H1 (cell line): ENCODE measurements around the gene GJA5. TPM values are rescaled to one million over a fixed set of nuclear protein-coding genes. Genes with fewer than 3 reads are reported as not detected.

ENCODE experiments used
- CTCF ChIA-PET: fragments of 300-600 bp; sonication (Branson Sonifier 250); formaldehyde crosslinking; loops from one replicate; lab custom pipeline; 2021; ENCODE audit not compliant: partially characterized antibody; lab: Charles Lee
- POLR2A ChIA-PET: fragments of 300-600 bp; sonication (Branson Sonifier 250); formaldehyde crosslinking; loops from one replicate; lab custom pipeline; 2021; ENCODE audit warnings: inconsistent platforms; ENCODE audit not compliant: partially characterized antibody; lab: Charles Lee
- DNase-seq, 2 experiments: peaks; one replicate each; pipeline versions ENCODE4 v3.0.0 to v3.0.0-alpha.2; 2010 to 2022; ENCODE audit warnings: low spot score in 2 of 2, low read depth in 1 of 2, mixed read lengths in 1 of 2
- FAIRE-seq: peaks from 2 replicates; lab custom pipeline; 2011; peaks lifted over from hg19 to GRCh38; lab: Jason Lieb, UNC
- H2AFZ ChIP-seq: 2 replicates; pipeline ENCODE4 v1.8.1; 2012; ENCODE audit warnings: low read length, inconsistent platforms
- H2AK5ac ChIP-seq: 2 replicates; pipeline ENCODE4 v1.6.1; 2013; ENCODE audit warnings: low read depth, low read length
- H2BK120ac ChIP-seq: replicated peaks from 2 replicates; pipeline ENCODE3; 2013; ENCODE audit warnings: low read depth, low read length, inconsistent platforms
- H2BK12ac ChIP-seq: 2 replicates; pipeline ENCODE4 v1.6.1; 2013; ENCODE audit warnings: low read depth, low read length
- H2BK15ac ChIP-seq: 2 replicates; pipeline ENCODE4 v1.6.1; 2013; ENCODE audit warnings: low read length
- H2BK20ac ChIP-seq: 2 replicates; pipeline ENCODE4 v1.6.1; 2013; ENCODE audit warnings: low read length
- H2BK5ac ChIP-seq: 2 replicates; pipeline ENCODE4 v1.6.1; 2013; ENCODE audit warnings: low read depth, low read length
- H3K14ac ChIP-seq: 2 replicates; pipeline ENCODE4 v1.6.1; 2013; ENCODE audit warnings: inconsistent platforms; ENCODE audit not compliant: insufficient read length
- H3K18ac ChIP-seq: 2 replicates; pipeline ENCODE4 v1.6.1; 2013; ENCODE audit warnings: low read length; ENCODE audit errors: extremely low read depth
- H3K23ac ChIP-seq: 2 replicates; pipeline ENCODE4 v1.6.1; 2013; ENCODE audit warnings: inconsistent platforms; ENCODE audit not compliant: insufficient read length
- H3K23me2 ChIP-seq: 2 replicates; pipeline ENCODE4 v1.6.1; 2013; ENCODE audit warnings: low read depth, low read length
- H3K27ac ChIP-seq: 2 replicates; pipeline ENCODE4 v1.6.1; 2011; ENCODE audit warnings: low read depth, low read length, inconsistent platforms
- H3K27me3 ChIP-seq, 4 experiments: replicated peaks in 1 of 4; 1 replicate in 1 of 4; 2 replicates in 3 of 4; pipeline versions ENCODE4 v1.6.1 to v1.8.1; 2011 to 2013; ENCODE audit warnings: low read length in 3 of 4, mild to moderate bottlenecking in 3 of 4, inconsistent platforms in 2 of 4, mixed read lengths in 2 of 4, moderate library complexity in 1 of 4; ENCODE audit not compliant: control insufficient read depth in 3 of 4, insufficient read depth in 3 of 4; ENCODE audit errors: extremely low read depth in 1 of 4
- H3K36me3 ChIP-seq, 4 experiments: 2 replicates each; pipeline versions ENCODE4 v1.6.1 to v1.8.1; 2011 to 2013; ENCODE audit warnings: mild to moderate bottlenecking in 4 of 4, low read length in 3 of 4, moderate library complexity in 2 of 4, control low read depth in 1 of 4, inconsistent platforms in 1 of 4; ENCODE audit not compliant: insufficient read depth in 4 of 4, control insufficient read depth in 2 of 4
- H3K4ac ChIP-seq: replicated peaks from 2 replicates; pipeline ENCODE3; 2013; ENCODE audit warnings: low read length, low read depth, mixed read lengths, inconsistent platforms; ENCODE audit not compliant: insufficient read length
- H3K4me1 ChIP-seq, 4 experiments: replicated peaks in 1 of 4; 1 replicate in 1 of 4; 2 replicates in 3 of 4; pipeline versions ENCODE4 v1.6.1 to v1.8.1; 2011 to 2013; ENCODE audit warnings: low read length in 3 of 4, inconsistent platforms in 2 of 4, mixed read lengths in 1 of 4; ENCODE audit not compliant: insufficient read depth in 4 of 4, control insufficient read depth in 3 of 4
- H3K4me2 ChIP-seq, 2 experiments: 2 replicates each; pipeline versions ENCODE4 v1.6.1 to v1.8.1; 2011 to 2013; ENCODE audit warnings: low read depth in 2 of 2, low read length in 2 of 2, control low read depth in 1 of 2, inconsistent platforms in 1 of 2, mild to moderate bottlenecking in 1 of 2; ENCODE audit not compliant: insufficient read depth in 1 of 2
- H3K4me3 ChIP-seq, 4 experiments: fragments of 200-600, 300-600 bp in 1 of 4; sonication (generic), shearing (Covaris generic), sonication (Bioruptor Twin) in 1 of 4; 2 replicates each; pipeline versions ENCODE4 v1.5.1 to v1.8.1; 2011 to 2016; ENCODE audit warnings: low read length in 4 of 4, low read depth in 3 of 4, control low read depth in 2 of 4, inconsistent platforms in 2 of 4, mild to moderate bottlenecking in 2 of 4, mixed read lengths in 1 of 4, moderate library complexity in 1 of 4; ENCODE audit not compliant: insufficient read depth in 2 of 4; ENCODE audit errors: extremely low read depth in 1 of 4
- H3K56ac ChIP-seq: replicated peaks from 2 replicates; pipeline ENCODE3; 2013; ENCODE audit warnings: low read depth, mild to moderate bottlenecking, mixed read lengths, low read length, inconsistent platforms; ENCODE audit not compliant: insufficient read length
- H3K79me1 ChIP-seq: 2 replicates; pipeline ENCODE4 v1.6.1; 2013; ENCODE audit warnings: low read depth, low read length, control low read depth
- H3K79me2 ChIP-seq, 2 experiments: 2 replicates each; pipeline versions ENCODE4 v1.6.1 to v1.8.1; 2012 to 2013; ENCODE audit warnings: low read length in 2 of 2, mild to moderate bottlenecking in 2 of 2, inconsistent platforms in 1 of 2; ENCODE audit not compliant: insufficient read depth in 2 of 2, control insufficient read depth in 1 of 2
- H3K9ac ChIP-seq, 4 experiments: replicated peaks in 1 of 4; 1 replicate in 1 of 4; 2 replicates in 3 of 4; pipeline versions ENCODE4 v1.6.1 to v1.8.1; 2011 to 2013; ENCODE audit warnings: low read depth in 3 of 4, low read length in 3 of 4, control low read depth in 2 of 4, mild to moderate bottlenecking in 2 of 4, moderate library complexity in 2 of 4, inconsistent platforms in 1 of 4; ENCODE audit errors: extremely low read depth in 1 of 4
- H3K9me3 ChIP-seq, 2 experiments: 2 replicates each; pipeline versions ENCODE4 v1.6.1 to v1.8.1; 2012 to 2013; ENCODE audit warnings: mild to moderate bottlenecking in 2 of 2, moderate library complexity in 2 of 2, control low read depth in 1 of 2, inconsistent platforms in 1 of 2, low read depth in 1 of 2, low read length in 1 of 2, mixed read lengths in 1 of 2; ENCODE audit not compliant: insufficient read depth in 2 of 2
- H4K20me1 ChIP-seq, 2 experiments: replicated peaks in 1 of 2; 2 replicates each; pipeline versions ENCODE3 to v1.8.1; 2011 to 2013; ENCODE audit warnings: inconsistent platforms in 2 of 2, low read length in 2 of 2, mild to moderate bottlenecking in 1 of 2; ENCODE audit not compliant: insufficient read depth in 2 of 2, control insufficient read depth in 1 of 2
- H4K5ac ChIP-seq: 2 replicates; pipeline ENCODE4 v1.6.1; 2013; ENCODE audit warnings: low read length, low read depth, mixed read lengths, inconsistent platforms; ENCODE audit not compliant: insufficient read length
- H4K8ac ChIP-seq: 2 replicates; pipeline ENCODE4 v1.8.0; 2013; ENCODE audit warnings: mild to moderate bottlenecking, moderate library complexity, low read length, inconsistent platforms; ENCODE audit not compliant: insufficient read depth; ENCODE audit errors: extremely low read depth
- H4K91ac ChIP-seq: replicated peaks from 2 replicates; pipeline ENCODE3; 2013; ENCODE audit warnings: low read length, mixed read lengths, inconsistent platforms; ENCODE audit not compliant: insufficient read length
- RAD21 ChIP-seq, 2 experiments: IDR thresholded peaks in 1 of 2; conservative IDR thresholded peaks in 1 of 2; 2 replicates each; pipeline ENCODE4 v1.6.1; 2011; ENCODE audit warnings: low read depth in 2 of 2, low read length in 2 of 2, improper control_type of control experiment in 1 of 2, inconsistent platforms in 1 of 2, mild to moderate bottlenecking in 1 of 2, moderate library complexity in 1 of 2
- WGBS, 2 experiments: shearing (Covaris generic) in 1 of 2; methylation state at CpG; one replicate each; pipeline versions ENCODE4 v1.1.6 to v1.1.7; 2013 to 2015; ENCODE audit warnings: low lambda C conversion rate in 2 of 2, mixed read lengths in 2 of 2, inconsistent platforms in 1 of 2, low coverage in 1 of 2, missing lambda C conversion rate in 1 of 2; ENCODE audit not compliant: insufficient replicate concordance in 2 of 2, insufficient coverage in 1 of 2, insufficient read length in 1 of 2; ENCODE audit errors: extremely low coverage in 1 of 2, missing lambda C conversion rate in 1 of 2; 5-methylcytosine and 5-hydroxymethylcytosine counted together
- polyA plus RNA-seq, 7 experiments: library from polyadenylated mRNA; depleted of rRNA in 3 of 7; stranded (reverse) in 5 of 7; unstranded in 2 of 7; fragments of >200 nt in 5 of 7; fragments of 200-250 nt in 2 of 7; gene quantifications; 1 replicate in 5 of 7; 2 replicates in 1 of 7; 4 replicates in 1 of 7; pipeline versions ENCODE4 v1.2.1 to v1.2.3, GENCODE V29; 2011 to 2013; ENCODE audit warnings: missing spikeins in 2 of 7, mixed read lengths in 2 of 7
- total RNA-seq: library from RNA; stranded (reverse); fragmentation: NEBNext Ultra II Directional; extraction: Animal tissue kit (Norgen Biotek cat#: 25700); gene quantifications from 2 replicates; pipeline ENCODE4 v1.2.1, GENCODE V29; 2021

GJA5 gene
- total and polyA plus RNA-seq, 2 of the 8 experiments (the other 6 are each of a cell fraction or from before 2014, with no cell fraction given): 1.2 to 2.7 TPM

- H2AK5ac ChIP-seq: no peak overlapping the region
- no peak overlapping the region for H3K23ac ChIP-seq
- no peaks in the 10 kb centered on the region for H3K4me1 ChIP-seq
- no peak overlapping the region for H2BK120ac ChIP-seq
- H2BK12ac ChIP-seq: no peak overlapping the region
- no peaks in the 10 kb centered on the region for H3K23me2 ChIP-seq
- DNase-seq (peak in 1 of 2 experiments; percentile 32), FAIRE-seq (no peak)
- no peak overlapping the region for H3K4me2 ChIP-seq
- H4K5ac ChIP-seq: no peak overlapping the region
- H4K91ac ChIP-seq: no peak overlapping the region
- no peaks in the 10 kb centered on the region for H3K9me3 ChIP-seq
- H3K18ac ChIP-seq: no peak overlapping the region
- H2AFZ ChIP-seq: no peak overlapping the region
- no peak overlapping the region for H3K27ac ChIP-seq
- H3K4me3 ChIP-seq: no peak overlapping the region
- H2BK5ac ChIP-seq: no peak overlapping the region
- H3K27me3 ChIP-seq: no peaks in the 10 kb centered on the region
- WGBS, 2 experiments: 95% methylated on average over 5 of the region's 5 CpGs; no CpG with 5 or more reads in 1 of the 2 experiments
- H4K20me1 ChIP-seq: no peaks in the 10 kb centered on the region
- H2BK15ac ChIP-seq: no peak overlapping the region
- no peak for TF ChIP-seq RAD21 (IDR thresholded peaks at IDR 0.05 in 1 of 2, conservative IDR thresholded peaks at IDR 0.05 in 1 of 2; ENCODE audit: low read depth in 2 of 2, low read length in 2 of 2)
- TF ChIP-seq, all 59 proteins: peak for 0
- Histone ChIP-seq H3K56ac (no peak overlapping the region), H3K4ac (no peak overlapping the region), H3K79me1 (no peaks in the 10 kb centered on the region), H2BK20ac (no peak overlapping the region), H3K36me3 (no peaks in the 10 kb centered on the region), H4K8ac (no peak overlapping the region), H3K9ac (no peak overlapping the region), H3K79me2 (no peaks in the 10 kb centered on the region), H3K14ac (no peak overlapping the region)
- POLR2A ChIA-PET: no interaction called here
- CTCF ChIA-PET: interaction anchor here (0.7 to 1.5 kb wide), 2 partner anchors 52 to 127 kb away, joined by 3 read pairs; no protein-coding TSS in a partner anchor
Measured at GRCh38 chr1:147751346-147751745, 9.1 kb downstream of the GJA5 start.
